HG03066 (cell line): ENCODE measurements around the gene ETFBKMT.
"Not testable (repeated sequence)": the region's sequence is repeated elsewhere in the genome, so short reads cannot be mapped to it uniquely, and the experiment has no call there.

ENCODE experiments used
- ATAC-seq: cut with Tn5 transposase; IDR thresholded peaks from one replicate; pipeline ENCODE4 v1.9.1; 2021; ENCODE audit warnings: low read depth; ENCODE audit not compliant: unreplicated experiment

The ETFBKMT gene

GRCh38 chr12:31716998-31717397 lies 57.5 kb downstream of the ETFBKMT start:
- not testable (repeated sequence) for ATAC-seq

- not testable (repeated sequence) for ATAC-seq
These were observed 59.2 kb downstream of the ETFBKMT start for GRCh38 chr12:31718542-31719198.

- ATAC-seq: no peak
These were observed 63.1 kb downstream of the ETFBKMT start for GRCh38 chr12:31722580-31722979.
